GM23338 (cell line): ENCODE data around the gene DCBLD1. TPM values are rescaled to one million over a fixed set of nuclear protein-coding genes. Genes with fewer than 3 reads are reported as not detected.
"Not testable (repeated sequence)": the region's sequence is repeated elsewhere in the genome, so short reads cannot be mapped to it uniquely, and the experiment has no call there.

Experiments used
- ATAC-seq: fragments of 200-7000 bp; cut with Tn5 transposase; 3 replicates; pipeline ENCODE4 v1.9.1; 2020
- DNase-seq: peaks from one replicate; pipeline ENCODE4 v3.0.0-alpha.2; 2015; ENCODE audit warnings: low spot score
- H2AFZ ChIP-seq: fragments of 200-600 bp; sonication (generic); 2 replicates; pipeline ENCODE4 v1.8.0; 2016; ENCODE audit warnings: antibody characterized with exemption, mild to moderate bottlenecking, moderate library complexity
- H3F3A ChIP-seq: fragments of 200-600 bp; sonication (generic); replicated peaks from 2 replicates; pipeline ENCODE4 v1.8.0; 2017; ENCODE audit warnings: antibody characterized with exemption, mixed run types, low read depth
- H3K27ac ChIP-seq: fragments of 200-600 bp; sonication (generic); 2 replicates; pipeline ENCODE4 v1.6.1; 2016; ENCODE audit warnings: low read depth
- H3K27me3 ChIP-seq: fragments of 200-600 bp; sonication (generic); 2 replicates; pipeline ENCODE4 v1.8.0; 2016; ENCODE audit warnings: mild to moderate bottlenecking, mixed run types, moderate library complexity; ENCODE audit not compliant: insufficient read depth
- H3K36me3 ChIP-seq: fragments of 200-600 bp; sonication (generic); 2 replicates; pipeline ENCODE4 v1.8.0; 2016; ENCODE audit warnings: mild to moderate bottlenecking; ENCODE audit not compliant: insufficient read depth
- H3K4me1 ChIP-seq: fragments of 200-600 bp; sonication (generic); 2 replicates; pipeline ENCODE4 v1.8.0; 2016; ENCODE audit warnings: mild to moderate bottlenecking, moderate library complexity; ENCODE audit not compliant: insufficient read depth
- H3K4me2 ChIP-seq: fragments of 200-600 bp; sonication (generic); 2 replicates; pipeline ENCODE4 v1.7.1; 2017; ENCODE audit warnings: mixed run types
- H3K4me3 ChIP-seq: fragments of 200-600 bp; sonication (generic); 2 replicates; pipeline ENCODE4 v1.6.1; 2016; ENCODE audit warnings: mixed run types
- H3K79me2 ChIP-seq: fragments of 200-600 bp; sonication (generic); replicated peaks from 2 replicates; pipeline ENCODE4 v1.8.0; 2017; ENCODE audit warnings: mild to moderate bottlenecking; ENCODE audit not compliant: insufficient read depth
- H3K9me2 ChIP-seq: fragments of 200-600 bp; sonication (generic); 2 replicates; pipeline ENCODE4 v1.8.0; 2017; ENCODE audit not compliant: insufficient read depth
- H4K20me1 ChIP-seq: fragments of 200-600 bp; sonication (generic); replicated peaks from 2 replicates; pipeline ENCODE4 v1.8.0; 2017; ENCODE audit warnings: mild to moderate bottlenecking; ENCODE audit not compliant: insufficient read depth
- H3K27ac Mint-ChIP-seq: 2 replicates; pipeline ENCODE4 v1.8.0; 2020; ENCODE audit warnings: inconsistent platforms, mild to moderate bottlenecking, moderate library complexity, mixed read lengths
- H3K27me3 Mint-ChIP-seq: 3 replicates; pipeline ENCODE4 v1.8.0; 2022; ENCODE audit warnings: low read depth, mild to moderate bottlenecking, moderate library complexity, mixed read lengths, inconsistent platforms; ENCODE audit not compliant: insufficient read depth, poor library complexity
- H3K36me3 Mint-ChIP-seq: 3 replicates; pipeline ENCODE4 v1.8.0; 2021; ENCODE audit warnings: low read depth, mild to moderate bottlenecking, inconsistent platforms, moderate library complexity, mixed read lengths
- H3K4me1 Mint-ChIP-seq: 3 replicates; pipeline ENCODE4 v1.8.0; 2020; ENCODE audit warnings: mild to moderate bottlenecking, inconsistent platforms, mixed read lengths
- H3K4me3 Mint-ChIP-seq: 3 replicates; pipeline ENCODE4 v1.8.0; 2021; ENCODE audit warnings: moderate library complexity, mild to moderate bottlenecking, inconsistent platforms, mixed read lengths
- H3K9me3 Mint-ChIP-seq: 3 replicates; pipeline ENCODE4 v1.8.0; 2020; ENCODE audit warnings: moderate library complexity, mild to moderate bottlenecking, inconsistent platforms, mixed read lengths
- CREB1 ChIP-seq: fragments of 250-450 bp; sonication (Bioruptor Pico); IDR thresholded peaks from 2 replicates; pipeline ENCODE4 v1.5.0; 2020; ENCODE audit warnings: low read depth, mild to moderate bottlenecking, moderate library complexity
- EZH2 ChIP-seq: fragments of 200-600 bp; sonication (generic); IDR thresholded peaks from one replicate; pipeline ENCODE4 v1.8.0; 2017; ENCODE audit warnings: antibody characterized with exemption, mild to moderate bottlenecking, low read depth; ENCODE audit not compliant: unreplicated experiment
- EZH2phosphoT487 ChIP-seq: fragments of 200-600 bp; sonication (generic); IDR thresholded peaks from one replicate; pipeline ENCODE4 v1.8.1; 2018; ENCODE audit warnings: antibody characterized with exemption; ENCODE audit not compliant: unreplicated experiment
- ZNF114 ChIP-seq: fragments of 250-450 bp; sonication (Bioruptor Pico); IDR thresholded peaks from 2 replicates; pipeline ENCODE4 v1.5.0; 2020; ENCODE audit warnings: mild to moderate bottlenecking, moderate library complexity
- polyA plus RNA-seq: library from polyadenylated mRNA; unstranded; fragments of >200 nt; fragmentation: Nextera tagmentation; extraction: Ambion mirVana; gene quantifications from 2 replicates; pipeline ENCODE4 v1.2.1, GENCODE V29; 2016
- total RNA-seq: library from RNA; depleted of rRNA; stranded (reverse); fragments of >200 nt; shearing (Covaris generic); gene quantifications from 2 replicates; pipeline ENCODE4 v1.2.3, GENCODE V29; 2014
- TF ChIP-seq, protein P1 (sequence below): fragments of 250-450 bp; sonication (Bioruptor Pico); IDR thresholded peaks from 2 replicates; pipeline ENCODE4 v1.5.0; 2020; ENCODE audit warnings: mild to moderate bottlenecking, moderate library complexity

DCBLD1 gene
- total and polyA plus RNA-seq, 2 experiments from 2014 or later = 4.2 to 7.6 TPM

DNA sequence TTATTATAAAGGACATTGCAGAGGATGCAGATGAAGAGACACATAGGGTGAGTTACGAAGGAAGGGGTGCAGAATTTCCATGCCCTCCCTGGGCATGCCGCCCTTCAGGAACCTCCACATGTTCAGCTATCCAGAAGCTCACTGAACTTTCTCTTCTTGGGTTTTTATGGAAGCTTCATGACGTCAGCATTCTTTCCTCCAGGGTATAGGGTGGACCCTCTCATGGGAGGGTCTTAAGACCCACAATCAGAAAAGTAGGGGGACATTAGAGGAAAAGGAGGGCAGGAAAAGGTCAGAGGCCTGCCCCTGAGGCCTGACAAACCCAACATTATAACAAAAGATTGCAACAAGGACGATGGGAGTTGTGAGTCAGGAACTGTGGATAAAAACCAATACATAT is 14.6 kb upstream of the DCBLD1 start:
- Histone ChIP-seq H3K4me2 (no peak overlapping the region), H3F3A (no peaks in the 10 kb centered on the region), H3K79me2 (no peaks in the 10 kb centered on the region), H3K9me2 (no peaks in the 10 kb centered on the region; the same call in 1 of the 2 replicates), H3K27me3 (no peaks in the 10 kb centered on the region), H2AFZ (no peak overlapping the region), H4K20me1 (no peaks in the 10 kb centered on the region), H3K4me1 (no peaks in the 10 kb centered on the region), H3K36me3 (no peaks in the 10 kb centered on the region), H3K4me3 (no peak overlapping the region), H3K27ac (no peak overlapping the region)
- Mint-ChIP-seq H3K4me1 (no peaks in the 10 kb centered on the region), H3K27me3 (peaks cover 5% of the 10 kb centered on the region), H3K36me3 (no peaks in the 10 kb centered on the region), H3K9me3 (no peaks in the 10 kb centered on the region; the same call in 2 of the 3 replicates), H3K27ac (no peak overlapping the region), H3K4me3 (no peak overlapping the region)
- TF ChIP-seq, protein P1, sequence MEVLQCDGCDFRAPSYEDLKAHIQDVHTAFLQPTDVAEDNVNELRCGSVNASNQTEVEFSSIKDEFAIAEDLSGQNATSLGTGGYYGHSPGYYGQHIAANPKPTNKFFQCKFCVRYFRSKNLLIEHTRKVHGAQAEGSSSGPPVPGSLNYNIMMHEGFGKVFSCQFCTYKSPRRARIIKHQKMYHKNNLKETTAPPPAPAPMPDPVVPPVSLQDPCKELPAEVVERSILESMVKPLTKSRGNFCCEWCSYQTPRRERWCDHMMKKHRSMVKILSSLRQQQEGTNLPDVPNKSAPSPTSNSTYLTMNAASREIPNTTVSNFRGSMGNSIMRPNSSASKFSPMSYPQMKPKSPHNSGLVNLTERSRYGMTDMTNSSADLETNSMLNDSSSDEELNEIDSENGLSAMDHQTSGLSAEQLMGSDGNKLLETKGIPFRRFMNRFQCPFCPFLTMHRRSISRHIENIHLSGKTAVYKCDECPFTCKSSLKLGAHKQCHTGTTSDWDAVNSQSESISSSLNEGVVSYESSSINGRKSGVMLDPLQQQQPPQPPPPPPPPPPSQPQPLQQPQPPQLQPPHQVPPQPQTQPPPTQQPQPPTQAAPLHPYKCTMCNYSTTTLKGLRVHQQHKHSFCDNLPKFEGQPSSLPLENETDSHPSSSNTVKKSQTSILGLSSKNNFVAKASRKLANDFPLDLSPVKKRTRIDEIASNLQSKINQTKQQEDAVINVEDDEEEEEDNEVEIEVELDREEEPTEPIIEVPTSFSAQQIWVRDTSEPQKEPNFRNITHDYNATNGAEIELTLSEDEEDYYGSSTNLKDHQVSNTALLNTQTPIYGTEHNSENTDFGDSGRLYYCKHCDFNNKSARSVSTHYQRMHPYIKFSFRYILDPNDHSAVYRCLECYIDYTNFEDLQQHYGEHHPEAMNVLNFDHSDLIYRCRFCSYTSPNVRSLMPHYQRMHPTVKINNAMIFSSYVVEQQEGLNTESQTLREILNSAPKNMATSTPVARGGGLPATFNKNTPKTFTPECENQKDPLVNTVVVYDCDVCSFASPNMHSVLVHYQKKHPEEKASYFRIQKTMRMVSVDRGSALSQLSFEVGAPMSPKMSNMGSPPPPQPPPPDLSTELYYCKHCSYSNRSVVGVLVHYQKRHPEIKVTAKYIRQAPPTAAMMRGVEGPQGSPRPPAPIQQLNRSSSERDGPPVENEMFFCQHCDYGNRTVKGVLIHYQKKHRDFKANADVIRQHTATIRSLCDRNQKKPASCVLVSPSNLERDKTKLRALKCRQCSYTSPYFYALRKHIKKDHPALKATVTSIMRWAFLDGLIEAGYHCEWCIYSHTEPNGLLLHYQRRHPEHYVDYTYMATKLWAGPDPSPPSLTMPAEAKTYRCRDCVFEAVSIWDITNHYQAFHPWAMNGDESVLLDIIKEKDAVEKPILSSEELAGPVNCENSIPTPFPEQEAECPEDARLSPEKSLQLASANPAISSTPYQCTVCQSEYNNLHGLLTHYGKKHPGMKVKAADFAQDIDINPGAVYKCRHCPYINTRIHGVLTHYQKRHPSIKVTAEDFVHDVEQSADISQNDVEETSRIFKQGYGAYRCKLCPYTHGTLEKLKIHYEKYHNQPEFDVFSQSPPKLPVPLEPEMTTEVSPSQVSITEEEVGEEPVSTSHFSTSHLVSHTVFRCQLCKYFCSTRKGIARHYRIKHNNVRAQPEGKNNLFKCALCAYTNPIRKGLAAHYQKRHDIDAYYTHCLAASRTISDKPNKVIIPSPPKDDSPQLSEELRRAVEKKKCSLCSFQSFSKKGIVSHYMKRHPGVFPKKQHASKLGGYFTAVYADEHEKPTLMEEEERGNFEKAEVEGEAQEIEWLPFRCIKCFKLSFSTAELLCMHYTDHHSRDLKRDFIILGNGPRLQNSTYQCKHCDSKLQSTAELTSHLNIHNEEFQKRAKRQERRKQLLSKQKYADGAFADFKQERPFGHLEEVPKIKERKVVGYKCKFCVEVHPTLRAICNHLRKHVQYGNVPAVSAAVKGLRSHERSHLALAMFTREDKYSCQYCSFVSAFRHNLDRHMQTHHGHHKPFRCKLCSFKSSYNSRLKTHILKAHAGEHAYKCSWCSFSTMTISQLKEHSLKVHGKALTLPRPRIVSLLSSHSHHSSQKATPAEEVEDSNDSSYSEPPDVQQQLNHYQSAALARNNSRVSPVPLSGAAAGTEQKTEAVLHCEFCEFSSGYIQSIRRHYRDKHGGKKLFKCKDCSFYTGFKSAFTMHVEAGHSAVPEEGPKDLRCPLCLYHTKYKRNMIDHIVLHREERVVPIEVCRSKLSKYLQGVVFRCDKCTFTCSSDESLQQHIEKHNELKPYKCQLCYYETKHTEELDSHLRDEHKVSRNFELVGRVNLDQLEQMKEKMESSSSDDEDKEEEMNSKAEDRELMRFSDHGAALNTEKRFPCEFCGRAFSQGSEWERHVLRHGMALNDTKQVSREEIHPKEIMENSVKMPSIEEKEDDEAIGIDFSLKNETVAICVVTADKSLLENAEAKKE (CRISPR knock-in tag) = no peak
- TF ChIP-seq EZH2 = no peak
- TF ChIP-seq EZH2phosphoT487 = no peak
- no peak for TF ChIP-seq CREB1 (CRISPR knock-in tag)
- no peak for TF ChIP-seq ZNF114 (CRISPR knock-in tag)
- ATAC-seq (no peak), DNase-seq (no peak)

DNA sequence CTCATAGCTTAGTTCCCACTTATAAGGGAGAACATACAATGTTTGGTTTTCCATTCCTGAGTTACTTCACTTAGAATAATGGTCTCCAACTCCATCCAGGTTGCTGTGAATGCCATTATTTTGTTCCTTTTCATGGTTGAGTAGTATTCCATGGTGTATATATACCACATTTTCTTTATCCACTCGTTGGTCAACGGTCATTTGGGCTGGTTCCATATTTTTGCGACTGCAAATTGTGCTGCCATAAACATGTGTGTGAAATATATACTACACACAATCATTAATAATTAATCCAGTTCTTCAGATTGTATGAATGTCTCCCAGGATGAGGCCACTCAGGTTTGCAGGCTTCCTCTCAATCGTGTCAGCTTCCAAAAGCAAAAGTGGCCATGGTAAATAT is 13.9 kb upstream of the DCBLD1 start:
- H3K36me3 Mint-ChIP-seq, H4K20me1 ChIP-seq, DNase-seq, H3K9me3 Mint-ChIP-seq, H3F3A ChIP-seq, H2AFZ ChIP-seq, H3K4me3 ChIP-seq, H3K4me2 ChIP-seq, H3K27ac ChIP-seq, H3K79me2 ChIP-seq, ATAC-seq, H3K27ac Mint-ChIP-seq, H3K9me2 ChIP-seq, H3K27me3 Mint-ChIP-seq, H3K4me1 ChIP-seq, H3K4me3 Mint-ChIP-seq, H3K36me3 ChIP-seq, H3K4me1 Mint-ChIP-seq, H3K27me3 ChIP-seq: not testable (repeated sequence)
